Transverse colon (tissue), 4 donors: Measurements from ENCODE around the gene STBD1. TPM values are rescaled to one million over a fixed set of nuclear protein-coding genes. Genes with fewer than 3 reads are reported as not detected.

Source experiments
- DNase-seq: peaks from one replicate; pipeline ENCODE4 v3.0.0-alpha.2; 2019
- H3K27ac ChIP-seq, 4 donors: fragments of 200-600 bp; sonication (generic); 2 replicates each; pipeline ENCODE4 v1.5.1; 2016 to 2018; ENCODE audit warnings: inconsistent platforms in 4 of 4
- H3K27me3 ChIP-seq: fragments of 200-600 bp; sonication (generic); 2 replicates; pipeline ENCODE4 v1.5.1; 2017; ENCODE audit warnings: inconsistent platforms
- H3K36me3 ChIP-seq, 4 donors: fragments of 200-600 bp; sonication (generic); 2 replicates each; pipeline ENCODE4 v1.5.1; 2017 to 2019; ENCODE audit warnings: inconsistent platforms in 4 of 4
- H3K4me1 ChIP-seq, 4 donors: fragments of 200-600 bp; sonication (generic); 2 replicates each; pipeline ENCODE4 v1.5.1; 2017 to 2020; ENCODE audit warnings: inconsistent platforms in 4 of 4
- H3K4me3 ChIP-seq, 4 donors: fragments of 200-600 bp; sonication (generic); 1 replicate in 1 of 4; 2 replicates in 3 of 4; pipeline versions ENCODE4 v1.5.1 to v1.6.1; 2017 to 2019; ENCODE audit warnings: inconsistent platforms in 4 of 4
- H3K9me3 ChIP-seq, 2 donors: fragments of 200-600 bp; sonication (generic); 2 replicates each; pipeline ENCODE4 v1.5.1; 2017 to 2019; ENCODE audit warnings: inconsistent platforms in 2 of 2
- CTCF ChIP-seq, 5 experiments: fragments of 200-600 bp in 3 of 5; fragments of 450-650 bp in 2 of 5; sonication (generic) in 3 of 5; IDR thresholded peaks; 1 replicate in 2 of 5; 2 replicates in 3 of 5; pipeline ENCODE4 v1.5.1; 2016 to 2017; ENCODE audit warnings: antibody characterized with exemption in 5 of 5, inconsistent platforms in 3 of 5, mild to moderate bottlenecking in 2 of 5, moderate library complexity in 1 of 5
- EP300 ChIP-seq: sonication (generic); formaldehyde crosslinking; IDR thresholded peaks from one replicate; pipeline ENCODE4 v1.6.1; 2017; ENCODE audit warnings: antibody characterized with exemption, low read depth
- POLR2A ChIP-seq: fragments of 450-650 bp; IDR thresholded peaks from one replicate; pipeline ENCODE4 v1.6.1; 2016; ENCODE audit warnings: antibody characterized with exemption, mild to moderate bottlenecking, moderate library complexity
- POLR2AphosphoS5 ChIP-seq, 3 donors: sonication (generic); formaldehyde crosslinking; IDR thresholded peaks; one replicate each; pipeline ENCODE4 v1.6.1; 2016; ENCODE audit warnings: antibody characterized with exemption in 3 of 3
- WGBS, 2 donors: methylation state at CpG; one replicate each; pipeline ENCODE4 v1.1.5; 2018; ENCODE audit warnings: low coverage in 1 of 2; 5-methylcytosine and 5-hydroxymethylcytosine counted together
- in situ Hi-C, 4 donors: fragments of 200-750 bp; cut with MboI; loops; one replicate each; pipeline versions ENCODE4 v1.15.0 to v1.15.1; 2017; ENCODE audit warnings: low sequenced_read_pairs in 3 of 4, low pct_ligation_motif_present in 1 of 4, low pct_unique_long_range_greater_than_20kb in 1 of 4
- intact Hi-C: fragments of 100-400 bp; cut with DNase I; formaldehyde crosslinking; loops from one replicate; pipeline ENCODE4 v1.15.1; 2023; ENCODE audit warnings: low total_unique reads
- total RNA-seq, 4 donors: library from RNA; depleted of rRNA; stranded (reverse); fragments of >200 nt; gene quantifications; one replicate each; pipeline ENCODE4 v1.1.0, GENCODE V29; 2016

Gene STBD1
- total RNA-seq, 4 donors from 2014 or later = 5.4 to 48.7 (median 17.0) TPM

- Histone ChIP-seq H3K27me3 (no peaks in the 10 kb centered on the region), H3K27ac (no peak overlapping the region), H3K36me3 (no peaks in the 10 kb centered on the region), H3K9me3 (no peaks in the 10 kb centered on the region), H3K4me3 (no peak overlapping the region), H3K4me1 (no peaks in the 10 kb centered on the region)
- 85 to 92% methylated on average over 4 to 6 of the region's 6 CpGs for WGBS, 2 donors
- DNase-seq = no peak
- intact Hi-C loops = no loop called here
- TF ChIP-seq POLR2A (no peak), EP300 (no peak), POLR2AphosphoS5 (IDR thresholded peaks at IDR 0.05) (no peak), CTCF (IDR thresholded peaks at IDR 0.05) (no peak)
- in situ Hi-C loops = no loop called here
Measured at GRCh38 chr4:76265631-76266218, 40.8 kb upstream of the STBD1 start.

- intact Hi-C loops (no loop called here), in situ Hi-C loops (no loop called here)
- 72 to 76% methylated on average over 3 of the region's 3 CpGs for WGBS, 2 donors
- H3K27ac ChIP-seq = no peak overlapping the region
- TF ChIP-seq POLR2AphosphoS5 (IDR thresholded peaks at IDR 0.05) (no peak), EP300 (no peak)
- no peak for DNase-seq
- no peaks in the 10 kb centered on the region for H3K9me3 ChIP-seq
- H3K27me3 ChIP-seq = no peaks in the 10 kb centered on the region
- H3K4me3 ChIP-seq = no peak overlapping the region
- no peaks in the 10 kb centered on the region for H3K36me3 ChIP-seq
- no peaks in the 10 kb centered on the region for H3K4me1 ChIP-seq
Measured at GRCh38 chr4:76266627-76267026, 39.9 kb upstream of the STBD1 start.

GRCh38 chr4:76267811-76268210, 38.7 kb upstream of the STBD1 start:
- Histone ChIP-seq H3K4me1 (no peaks in the 10 kb centered on the region), H3K27ac (no peak overlapping the region), H3K4me3 (no peak overlapping the region), H3K27me3 (no peaks in the 10 kb centered on the region), H3K9me3 (no peaks in the 10 kb centered on the region), H3K36me3 (no peaks in the 10 kb centered on the region)
- DNase-seq = no peak
- intact Hi-C loops = no loop called here
- TF ChIP-seq EP300 (no peak), POLR2A (no peak), CTCF (IDR thresholded peaks at IDR 0.05) (no peak), POLR2AphosphoS5 (IDR thresholded peaks at IDR 0.05) (no peak)
- WGBS, 2 donors = 95 to 98% methylated on average over 6 of the region's 6 CpGs
- in situ Hi-C loops = no loop called here

GRCh38 chr4:76270244-76271175, 36.0 kb upstream of the STBD1 start:
- H3K4me1 ChIP-seq = peaks cover 0 to 13% (median 0%) of the 10 kb centered on the region in 4 donors
- H3K4me3 ChIP-seq = no peak overlapping the region
- intact Hi-C loops (no loop called here), in situ Hi-C loops (no loop called here)
- no peaks in the 10 kb centered on the region for H3K36me3 ChIP-seq
- no peaks in the 10 kb centered on the region for H3K27me3 ChIP-seq
- WGBS, 2 donors = 75 to 82% methylated on average over 3 to 11 of the region's 11 CpGs
- DNase-seq = no peak
- no peak overlapping the region for H3K27ac ChIP-seq
- no peak for TF ChIP-seq EP300
- no peak for TF ChIP-seq POLR2A
- TF ChIP-seq CTCF (IDR thresholded peaks at IDR 0.05) = no peak
- TF ChIP-seq POLR2AphosphoS5 (IDR thresholded peaks at IDR 0.05) = no peak
- no peaks in the 10 kb centered on the region for H3K9me3 ChIP-seq
